ENCODE results near the gene UBAC2.

- TF ChIP-seq HDGF (IDR thresholded peaks at IDR 0.05; ENCODE audit: borderline replicate concordance) (no peak), FOXM1 (IDR thresholded peaks at IDR 0.05; ENCODE audit: borderline replicate concordance) (no peak), TARDBP (IDR thresholded peaks at IDR 0.05) (no peak), ARNT (IDR thresholded peaks at IDR 0.05) (no peak), FOXA1 (IDR thresholded peaks at IDR 0.05) (no peak), ELF4 (IDR thresholded peaks at IDR 0.05) (no peak)
Measured at GRCh38 chr13:99419591-99420243, 219.1 kb downstream of the UBAC2 start.
